A673 (cell line): ENCODE measurements around the gene SMIM5.

Experiments used
- EZH2 ChIP-seq: fragments of 200-600 bp; sonication (generic); IDR thresholded peaks from 2 replicates; pipeline ENCODE4 v1.6.1; 2017; ENCODE audit warnings: borderline replicate concordance, low read depth, mild to moderate bottlenecking, mixed read lengths, antibody characterized with exemption, low read length; ENCODE audit not compliant: poor library complexity, severe bottlenecking
- TF ChIP-seq, protein P1 (sequence below): fragments of 300-800, 200-600 bp; sonication (generic); conservative IDR thresholded peaks from 2 replicates; pipeline ENCODE4 v1.5.1; 2017; ENCODE audit warnings: low read depth, mild to moderate bottlenecking, antibody characterized with exemption, low read length, moderate library complexity, mixed read lengths

DNA sequence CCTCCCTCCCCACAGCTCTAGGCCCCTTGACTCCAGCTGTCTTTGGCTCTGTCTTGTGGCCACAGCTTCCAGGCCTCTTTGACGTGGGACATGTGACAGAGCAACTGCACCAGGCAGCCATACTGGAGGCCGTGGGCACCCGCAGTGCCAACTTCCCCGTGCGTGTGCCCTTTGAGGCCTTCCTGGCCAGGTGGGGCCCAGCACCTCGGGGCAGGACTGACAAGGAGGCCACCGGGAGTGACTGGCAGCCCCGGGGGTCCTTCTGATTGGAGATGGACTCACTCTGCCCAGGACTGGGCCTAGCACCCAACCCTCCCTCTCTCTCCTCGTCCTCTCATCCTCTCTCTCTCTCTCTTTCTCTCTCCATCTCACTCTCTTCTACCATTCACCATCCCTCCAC, 30.1 kb upstream of the SMIM5 start:
- TF ChIP-seq, protein P1, sequence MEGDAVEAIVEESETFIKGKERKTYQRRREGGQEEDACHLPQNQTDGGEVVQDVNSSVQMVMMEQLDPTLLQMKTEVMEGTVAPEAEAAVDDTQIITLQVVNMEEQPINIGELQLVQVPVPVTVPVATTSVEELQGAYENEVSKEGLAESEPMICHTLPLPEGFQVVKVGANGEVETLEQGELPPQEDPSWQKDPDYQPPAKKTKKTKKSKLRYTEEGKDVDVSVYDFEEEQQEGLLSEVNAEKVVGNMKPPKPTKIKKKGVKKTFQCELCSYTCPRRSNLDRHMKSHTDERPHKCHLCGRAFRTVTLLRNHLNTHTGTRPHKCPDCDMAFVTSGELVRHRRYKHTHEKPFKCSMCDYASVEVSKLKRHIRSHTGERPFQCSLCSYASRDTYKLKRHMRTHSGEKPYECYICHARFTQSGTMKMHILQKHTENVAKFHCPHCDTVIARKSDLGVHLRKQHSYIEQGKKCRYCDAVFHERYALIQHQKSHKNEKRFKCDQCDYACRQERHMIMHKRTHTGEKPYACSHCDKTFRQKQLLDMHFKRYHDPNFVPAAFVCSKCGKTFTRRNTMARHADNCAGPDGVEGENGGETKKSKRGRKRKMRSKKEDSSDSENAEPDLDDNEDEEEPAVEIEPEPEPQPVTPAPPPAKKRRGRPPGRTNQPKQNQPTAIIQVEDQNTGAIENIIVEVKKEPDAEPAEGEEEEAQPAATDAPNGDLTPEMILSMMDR: no peak
- TF ChIP-seq EZH2: no peak
